Activated T-cell treated with anti-CD3 and anti-CD28 coated beads for 48 hours (primary cell): ENCODE data around the gene CRMP1.

Source experiments
- DNase-seq: peaks from one replicate; pipeline ENCODE4 v3.0.0-alpha.2; 2020; ENCODE audit warnings: low read depth

Gene CRMP1

GRCh38 chr4:5795580-5795979 lies 97.3 kb downstream of the CRMP1 start:
- DNase-seq = no peak

GRCh38 chr4:5793514-5793913 lies 99.4 kb downstream of the CRMP1 start:
- DNase-seq = no peak

GRCh38 chr4:5791654-5792053 lies 101.2 kb downstream of the CRMP1 start:
- no peak for DNase-seq

- no peak for DNase-seq
These were observed 102.4 kb downstream of the CRMP1 start for GRCh38 chr4:5790546-5790857.

GRCh38 chr4:5789141-5789540 lies 103.7 kb downstream of the CRMP1 start:
- DNase-seq = no peak

GRCh38 chr4:5788144-5788543 lies 104.7 kb downstream of the CRMP1 start:
- DNase-seq = no peak

GRCh38 chr4:5787311-5787710 lies 105.6 kb downstream of the CRMP1 start:
- no peak for DNase-seq

GRCh38 chr4:5785806-5786680 lies 106.8 kb downstream of the CRMP1 start:
- DNase-seq = no peak

GRCh38 chr4:5784960-5785611 lies 107.8 kb downstream of the CRMP1 start:
- no peak for DNase-seq

- DNase-seq = no peak
These were observed 108.9 kb downstream of the CRMP1 start for GRCh38 chr4:5784021-5784420.

- DNase-seq = no peak
These were observed 109.4 kb downstream of the CRMP1 start for GRCh38 chr4:5783486-5783885.

- no peak for DNase-seq
These were observed 109.9 kb downstream of the CRMP1 start for GRCh38 chr4:5782829-5783476.

GRCh38 chr4:5781691-5782090 lies 111.2 kb downstream of the CRMP1 start:
- no peak for DNase-seq

- DNase-seq = no peak
These were observed 111.9 kb downstream of the CRMP1 start for GRCh38 chr4:5780831-5781480.

- no peak for DNase-seq
These were observed 116.4 kb downstream of the CRMP1 start for GRCh38 chr4:5776510-5776909.

- no peak for DNase-seq
These were observed 118.4 kb downstream of the CRMP1 start for GRCh38 chr4:5774416-5775036.

GRCh38 chr4:5773271-5773555 lies 119.7 kb downstream of the CRMP1 start:
- DNase-seq = no peak

- DNase-seq = no peak
These were observed 120.2 kb downstream of the CRMP1 start for GRCh38 chr4:5772528-5773270.
